H1 (cell line): Measurements from ENCODE around the gene DNAJC16. TPM values are rescaled to one million over a fixed set of nuclear protein-coding genes. Genes with fewer than 3 reads are reported as not detected.

Experiments
- ASH2L ChIP-seq: fragments of 200-600, 300-600 bp; sonication (generic); IDR thresholded peaks from one replicate; pipeline ENCODE4 v1.7.1; 2017; ENCODE audit warnings: low read length
- BRCA1 ChIP-seq: IDR thresholded peaks from 2 replicates; pipeline ENCODE4 v1.6.1; 2012; ENCODE audit warnings: low read depth, low read length, improper control_type of control experiment
- CBX5 ChIP-seq: fragments of 300-800, 300-1000 bp; sonication (generic); IDR thresholded peaks from 2 replicates; pipeline ENCODE4 v1.7.1; 2016; ENCODE audit warnings: antibody characterized with exemption, low read length, low read depth
- CHD1 ChIP-seq: IDR thresholded peaks from 2 replicates; pipeline ENCODE4 v1.6.1; 2012; ENCODE audit warnings: low read depth, low read length, improper control_type of control experiment
- CTBP2 ChIP-seq: IDR thresholded peaks from 2 replicates; pipeline ENCODE4 v1.7.0; 2011; ENCODE audit warnings: borderline replicate concordance, mild to moderate bottlenecking, moderate library complexity, mixed read lengths, low read length; ENCODE audit not compliant: insufficient read depth, insufficient read length
- EZH2 ChIP-seq: fragments of 200-600 bp; sonication (generic); IDR thresholded peaks from 2 replicates; pipeline ENCODE4 v1.7.1; 2012; ENCODE audit warnings: low read depth, mild to moderate bottlenecking, moderate library complexity, low read length, inconsistent platforms; ENCODE audit not compliant: severe bottlenecking
- FOSL1 ChIP-seq: IDR thresholded peaks from 2 replicates; pipeline ENCODE4 v1.6.1; 2011; ENCODE audit warnings: mild to moderate bottlenecking, low read depth, low read length, moderate library complexity; ENCODE audit not compliant: insufficient read depth
- JUND ChIP-seq: IDR thresholded peaks from 2 replicates; pipeline ENCODE4 v1.6.1; 2011; ENCODE audit warnings: mild to moderate bottlenecking, improper control_type of control experiment, low read length
- KDM5A ChIP-seq: fragments of 200-600 bp; IDR thresholded peaks from 2 replicates; pipeline ENCODE4 v1.7.1; 2012; ENCODE audit warnings: mild to moderate bottlenecking, low read length, inconsistent platforms, mixed read lengths
- MAFK ChIP-seq: IDR thresholded peaks from 2 replicates; pipeline ENCODE4 v1.6.1; 2012; ENCODE audit warnings: low read depth, mild to moderate bottlenecking, improper control_type of control experiment, low read length
- NANOG ChIP-seq: IDR thresholded peaks from 2 replicates; pipeline ENCODE4 v1.6.1; 2011; ENCODE audit warnings: low read length, low read depth, mild to moderate bottlenecking, inconsistent platforms; ENCODE audit not compliant: insufficient read depth, poor library complexity, severe bottlenecking
- POLR2AphosphoS5 ChIP-seq: IDR thresholded peaks from 2 replicates; pipeline ENCODE4 v1.6.1; 2011; ENCODE audit warnings: low read depth, low read length
- POU5F1 ChIP-seq: IDR thresholded peaks from 2 replicates; pipeline ENCODE4 v1.6.1; 2011; ENCODE audit warnings: low read depth, mild to moderate bottlenecking, low read length, moderate library complexity
- RBBP5 ChIP-seq: IDR thresholded peaks from 2 replicates; pipeline ENCODE4 v1.7.1; 2012; ENCODE audit warnings: low read depth, mild to moderate bottlenecking, inconsistent platforms, low read length, moderate library complexity, borderline replicate concordance
- SIN3A ChIP-seq, 2 experiments: IDR thresholded peaks in 1 of 2; conservative IDR thresholded peaks in 1 of 2; 2 replicates each; pipeline ENCODE4 v1.6.1; 2011 to 2012; ENCODE audit warnings: low read length in 2 of 2, improper control_type of control experiment in 1 of 2, low read depth in 1 of 2, mild to moderate bottlenecking in 1 of 2
- SIRT6 ChIP-seq: IDR thresholded peaks from one replicate; pipeline ENCODE4 v1.7.1; 2012; ENCODE audit warnings: low read length, inconsistent platforms
- SP4 ChIP-seq: IDR thresholded peaks from 2 replicates; pipeline ENCODE4 v1.6.1; 2012; ENCODE audit warnings: low read length, inconsistent platforms
- SRF ChIP-seq: IDR thresholded peaks from 2 replicates; pipeline ENCODE4 v1.6.1; 2011; ENCODE audit warnings: mild to moderate bottlenecking, low read depth, low read length, moderate library complexity
- TCF12 ChIP-seq: IDR thresholded peaks from 2 replicates; pipeline ENCODE4 v1.6.1; 2011; ENCODE audit warnings: low read depth, mild to moderate bottlenecking, low read length
- YY1 ChIP-seq: IDR thresholded peaks from 2 replicates; pipeline ENCODE4 v1.6.1; 2011; ENCODE audit warnings: low read depth, mild to moderate bottlenecking, low read length
- polyA plus RNA-seq, 7 experiments: library from polyadenylated mRNA; depleted of rRNA in 3 of 7; stranded (reverse) in 5 of 7; unstranded in 2 of 7; fragments of >200 nt in 5 of 7; fragments of 200-250 nt in 2 of 7; gene quantifications; 1 replicate in 5 of 7; 2 replicates in 1 of 7; 4 replicates in 1 of 7; pipeline versions ENCODE4 v1.2.1 to v1.2.3, GENCODE V29; 2011 to 2013; ENCODE audit warnings: missing spikeins in 2 of 7, mixed read lengths in 2 of 7
- total RNA-seq: library from RNA; stranded (reverse); fragmentation: NEBNext Ultra II Directional; extraction: Animal tissue kit (Norgen Biotek cat#: 25700); gene quantifications from 2 replicates; pipeline ENCODE4 v1.2.1, GENCODE V29; 2021
- TF ChIP-seq, protein P1 (sequence below): IDR thresholded peaks from 2 replicates; pipeline ENCODE4 v1.6.1; 2011; ENCODE audit warnings: low read depth, mild to moderate bottlenecking, low read length; ENCODE audit not compliant: insufficient read depth
- TF ChIP-seq, protein P2 (sequence below): IDR thresholded peaks from 2 replicates; pipeline ENCODE4 v1.6.1; 2012; ENCODE audit warnings: low read length, inconsistent platforms

Gene DNAJC16
- total and polyA plus RNA-seq, 2 of the 8 experiments (the other 6 are each of a cell fraction or from before 2014, with no cell fraction given), result 7.9 to 23.3 TPM

DNA sequence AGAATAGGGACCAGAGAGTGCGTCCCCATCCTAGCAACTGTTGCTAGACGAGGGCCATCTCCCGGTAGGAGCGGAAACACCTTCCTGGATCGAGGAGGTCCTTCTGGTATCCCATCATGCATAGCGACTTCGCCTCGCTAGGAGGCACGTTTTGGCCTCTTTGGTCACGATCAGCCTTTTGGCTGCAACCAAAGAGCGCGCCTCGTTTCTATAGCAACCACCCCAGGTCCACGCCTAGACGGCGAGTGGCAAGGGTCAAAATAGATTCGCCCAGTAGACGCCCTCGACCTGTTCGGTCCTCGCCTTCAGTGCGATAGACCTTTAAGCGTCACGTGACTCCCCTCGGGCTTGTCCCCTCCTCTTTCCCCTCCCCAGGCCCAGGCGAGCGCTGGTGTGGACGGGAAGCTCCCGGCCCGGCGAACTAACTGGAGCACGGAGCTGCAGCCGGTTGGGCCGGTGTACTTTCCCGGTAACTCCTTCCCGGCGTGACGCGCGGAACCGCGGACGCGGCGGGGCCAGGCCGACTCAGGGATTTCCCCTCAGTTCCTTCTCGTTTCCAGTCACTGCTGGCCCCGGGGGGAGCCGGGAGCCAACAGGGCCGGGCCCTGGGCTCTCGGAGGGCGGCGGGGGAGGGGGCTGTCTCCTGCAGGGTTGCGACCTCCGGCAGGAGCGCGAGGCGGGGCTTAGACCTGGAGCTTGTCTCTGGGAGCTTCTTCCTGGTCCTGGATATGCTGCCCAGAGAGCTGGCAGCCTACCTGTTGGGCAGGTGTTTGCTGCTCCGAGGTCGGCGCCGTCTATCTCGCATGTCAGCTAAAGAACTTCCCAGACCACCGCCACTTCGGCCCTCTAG is at the start of gene DNAJC16 (continued):
- 0 out of 2 replicates have a peak, but pooled peaks have one; percentile 16 for TF ChIP-seq YY1
- TF ChIP-seq CHD1, result no peak
- TF ChIP-seq BRCA1, result no peak
- no peak for TF ChIP-seq CBX5
- no peak for TF ChIP-seq SIRT6
- TF ChIP-seq, protein P1, sequence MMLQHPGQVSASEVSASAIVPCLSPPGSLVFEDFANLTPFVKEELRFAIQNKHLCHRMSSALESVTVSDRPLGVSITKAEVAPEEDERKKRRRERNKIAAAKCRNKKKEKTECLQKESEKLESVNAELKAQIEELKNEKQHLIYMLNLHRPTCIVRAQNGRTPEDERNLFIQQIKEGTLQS, result peak; percentile 84
- no peak for TF ChIP-seq FOSL1
- peak; percentile 85 for TF ChIP-seq POLR2AphosphoS5
- TF ChIP-seq NANOG, result no peak
- peak; percentile 70 for TF ChIP-seq RBBP5
- TF ChIP-seq CTBP2, result no peak
- TF ChIP-seq SIN3A (conservative IDR thresholded peaks at IDR 0.05 in 1 of 2, IDR thresholded peaks at IDR 0.05 in 1 of 2; ENCODE audit: low read depth in 1 of 2, low read length in 2 of 2), result peak; percentile 46 to 99; a peak in 3 of 4 replicates
- TF ChIP-seq KDM5A, result no peak
- peak; percentile 22; the same call in 1 of the 2 replicates for TF ChIP-seq SRF
- no peak for TF ChIP-seq EZH2
- TF ChIP-seq TCF12, result no peak
- TF ChIP-seq JUND, result no peak
- TF ChIP-seq ASH2L, result peak; percentile 95
- TF ChIP-seq POU5F1, result no peak
- no peak for TF ChIP-seq SP4
- TF ChIP-seq, protein P2, sequence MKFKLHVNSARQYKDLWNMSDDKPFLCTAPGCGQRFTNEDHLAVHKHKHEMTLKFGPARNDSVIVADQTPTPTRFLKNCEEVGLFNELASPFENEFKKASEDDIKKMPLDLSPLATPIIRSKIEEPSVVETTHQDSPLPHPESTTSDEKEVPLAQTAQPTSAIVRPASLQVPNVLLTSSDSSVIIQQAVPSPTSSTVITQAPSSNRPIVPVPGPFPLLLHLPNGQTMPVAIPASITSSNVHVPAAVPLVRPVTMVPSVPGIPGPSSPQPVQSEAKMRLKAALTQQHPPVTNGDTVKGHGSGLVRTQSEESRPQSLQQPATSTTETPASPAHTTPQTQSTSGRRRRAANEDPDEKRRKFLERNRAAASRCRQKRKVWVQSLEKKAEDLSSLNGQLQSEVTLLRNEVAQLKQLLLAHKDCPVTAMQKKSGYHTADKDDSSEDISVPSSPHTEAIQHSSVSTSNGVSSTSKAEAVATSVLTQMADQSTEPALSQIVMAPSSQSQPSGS, result no peak
- TF ChIP-seq MAFK, result no peak
